Measurements from ENCODE around the gene ZNF773.
A peak's percentile ranks its signal among the peaks of the same experiment; 100 is the strongest.

ZNF773 gene

GRCh38 chr19:57527136-57527881 lies 27.6 kb downstream of the ZNF773 start, which contains the start of gene ZNF549:
Gene ZNF549, plus strand, starts transcription at chr19:57527356. Its CDS starts 218 bp downstream, at chr19:57527574.
- Histone ChIP-seq H3K9me3 (ENCODE audit: severe bottlenecking) (no peaks in the 10 kb centered on the region), H3K36me3 (peaks cover 9% of the 10 kb centered on the region), H3K27ac (peak within 1 kb of the TSS; percentile 64), H3K4me3 (ENCODE audit: low read depth, low read length) (peak within 1 kb of the TSS; percentile 99), H3K27me3 (ENCODE audit: insufficient read depth, low read depth, severe bottlenecking) (no peaks in the 10 kb centered on the region)
- DNase-seq: peak; percentile 93
- no peak for TF ChIP-seq CTCF (IDR thresholded peaks at IDR 0.05; ENCODE audit: low read depth, low read length)

- H3K9me3 ChIP-seq (ENCODE audit: severe bottlenecking): peaks cover 18% of the 10 kb centered on the region
- no peak overlapping the region for H3K27ac ChIP-seq
- TF ChIP-seq CTCF (IDR thresholded peaks at IDR 0.05; ENCODE audit: low read depth, low read length): no peak
- no peaks in the 10 kb centered on the region for H3K27me3 ChIP-seq (ENCODE audit: insufficient read depth, low read depth, severe bottlenecking)
- peaks cover 74% of the 10 kb centered on the region for H3K36me3 ChIP-seq
- no peak overlapping the region for H3K4me3 ChIP-seq (ENCODE audit: low read depth, low read length)
- DNase-seq: no peak
These were observed 38.3 kb downstream of the ZNF773 start for GRCh38 chr19:57537953-57538547.

GRCh38 chr19:57546513-57546912 lies 46.8 kb downstream of the ZNF773 start:
- DNase-seq: no peak
- Histone ChIP-seq H3K27ac (no peak overlapping the region), H3K9me3 (ENCODE audit: severe bottlenecking) (no peaks in the 10 kb centered on the region), H3K4me3 (ENCODE audit: low read depth, low read length) (no peak overlapping the region), H3K27me3 (ENCODE audit: insufficient read depth, low read depth, severe bottlenecking) (no peaks in the 10 kb centered on the region), H3K36me3 (peaks cover 71% of the 10 kb centered on the region)
- no peak for TF ChIP-seq CTCF (IDR thresholded peaks at IDR 0.05; ENCODE audit: low read depth, low read length)

GRCh38 chr19:57552432-57552831 lies 52.7 kb downstream of the ZNF773 start:
- H3K27me3 ChIP-seq (ENCODE audit: insufficient read depth, low read depth, severe bottlenecking): no peaks in the 10 kb centered on the region
- H3K9me3 ChIP-seq (ENCODE audit: severe bottlenecking): no peaks in the 10 kb centered on the region
- H3K27ac ChIP-seq: no peak overlapping the region
- no peak overlapping the region for H3K4me3 ChIP-seq (ENCODE audit: low read depth, low read length)
- no peak for DNase-seq
- H3K36me3 ChIP-seq: peaks cover 52% of the 10 kb centered on the region
- TF ChIP-seq CTCF (IDR thresholded peaks at IDR 0.05; ENCODE audit: low read depth, low read length): 0 out of 2 replicates have a peak, but pooled peaks have one; percentile 2

GRCh38 chr19:57557659-57558058 lies 57.9 kb downstream of the ZNF773 start:
- TF ChIP-seq CTCF (IDR thresholded peaks at IDR 0.05; ENCODE audit: low read depth, low read length): no peak
- no peaks in the 10 kb centered on the region for H3K27me3 ChIP-seq (ENCODE audit: insufficient read depth, low read depth, severe bottlenecking)
- H3K9me3 ChIP-seq (ENCODE audit: severe bottlenecking): peaks cover 5% of the 10 kb centered on the region
- no peak overlapping the region for H3K27ac ChIP-seq
- DNase-seq: no peak
- H3K4me3 ChIP-seq (ENCODE audit: low read depth, low read length): no peak overlapping the region
- peaks cover 24% of the 10 kb centered on the region for H3K36me3 ChIP-seq
